Stimulated activated CD4-positive, alpha-beta T cell treated with anti-CD3 and anti-CD28 coated beads, TNF-alpha, amount 100 ng/mL, for 48 hours (primary cell): ENCODE data around the gene NDUFC2.
"Not testable (repeated sequence)": the region's sequence is repeated elsewhere in the genome, so short reads cannot be mapped to it uniquely, and the experiment has no call there.

Experiments
- DNase-seq, 3 donors: peaks; one replicate each; pipeline ENCODE4 v3.0.0-alpha.2; 2020; ENCODE audit warnings: low read depth in 3 of 3

The NDUFC2 gene

DNA sequence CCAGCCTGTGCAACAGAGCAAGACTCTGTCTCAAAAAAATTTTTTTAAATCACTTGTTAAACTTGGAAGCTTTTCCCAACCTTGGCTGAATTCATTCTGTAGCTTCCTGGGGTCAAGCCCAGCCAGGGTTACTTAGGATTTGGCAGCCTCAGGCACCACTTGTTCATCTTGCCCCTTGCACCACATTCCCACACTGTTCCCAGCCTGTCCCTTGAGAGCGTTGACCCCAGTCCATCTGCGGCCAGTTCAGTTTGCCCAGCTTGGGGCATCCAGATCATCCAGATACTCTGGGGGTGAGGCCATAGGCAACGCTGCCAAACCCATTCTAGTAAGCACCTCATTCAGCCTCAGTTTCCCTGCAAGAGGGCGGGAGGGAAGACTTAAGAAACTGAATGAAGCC is 24.7 kb downstream of the NDUFC2 start:
- no peak for DNase-seq

DNA sequence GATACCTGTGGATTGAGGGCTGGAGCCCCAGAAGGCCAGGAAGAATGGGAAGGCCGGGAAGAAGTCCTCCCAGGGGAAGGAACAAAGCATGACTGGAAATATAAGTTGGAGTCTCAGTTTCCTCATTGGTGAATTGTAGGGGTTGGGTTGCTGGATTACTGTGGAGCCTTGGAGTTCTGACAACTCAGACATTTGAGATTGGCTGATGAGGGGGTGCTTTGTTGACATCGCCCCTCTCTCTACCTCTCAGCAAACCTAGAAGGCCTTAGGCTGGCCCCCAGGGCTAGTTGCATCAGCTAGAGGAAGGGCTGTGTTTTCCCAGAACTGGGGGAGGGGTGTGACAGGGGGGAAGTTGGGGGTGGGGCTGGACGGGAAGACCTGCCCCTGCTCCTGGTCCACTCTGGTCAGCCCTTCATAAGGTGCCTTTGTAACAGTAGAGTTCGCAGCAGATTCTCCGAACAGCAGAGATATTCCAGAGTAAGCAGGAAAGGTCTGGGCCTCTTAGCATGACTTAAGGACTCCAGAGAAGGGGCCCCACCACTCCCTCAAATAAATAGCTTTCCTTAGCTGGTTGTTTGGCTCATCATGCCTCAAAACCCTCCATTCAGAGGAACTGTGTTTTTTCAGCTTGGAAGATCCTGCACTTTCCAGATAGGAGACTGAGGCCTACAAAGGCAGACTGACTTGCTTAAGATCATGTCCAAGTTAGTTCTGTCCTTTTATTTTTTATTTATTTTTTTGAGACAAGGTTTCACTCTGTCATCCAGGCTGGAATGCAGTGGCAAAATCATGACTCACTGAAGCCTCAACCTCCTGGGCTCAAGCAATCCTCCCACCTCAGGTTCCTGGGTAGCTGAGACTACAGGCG is 28.5 kb downstream of the NDUFC2 start:
- DNase-seq, result no peak

DNA sequence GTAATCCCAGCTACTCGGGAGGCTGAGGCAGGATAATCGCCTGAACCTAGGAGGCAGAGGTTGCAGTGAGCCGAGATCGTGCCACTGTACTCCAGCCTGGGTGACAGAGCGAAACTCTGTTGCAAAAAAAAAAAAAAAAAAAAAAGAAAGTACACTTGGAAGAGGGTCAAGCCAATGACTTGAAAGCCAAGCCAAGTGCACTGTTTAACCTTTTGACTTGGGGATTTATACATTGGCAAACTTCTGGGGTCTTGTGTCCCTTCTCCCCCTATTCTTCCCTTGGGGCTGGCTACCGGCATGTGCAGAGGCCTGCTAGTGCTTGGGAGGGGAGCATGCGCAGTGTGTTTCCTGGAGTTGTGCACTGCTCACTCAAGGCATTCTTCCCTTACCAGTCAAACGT is 30.3 kb downstream of the NDUFC2 start:
- no peak for DNase-seq

DNA sequence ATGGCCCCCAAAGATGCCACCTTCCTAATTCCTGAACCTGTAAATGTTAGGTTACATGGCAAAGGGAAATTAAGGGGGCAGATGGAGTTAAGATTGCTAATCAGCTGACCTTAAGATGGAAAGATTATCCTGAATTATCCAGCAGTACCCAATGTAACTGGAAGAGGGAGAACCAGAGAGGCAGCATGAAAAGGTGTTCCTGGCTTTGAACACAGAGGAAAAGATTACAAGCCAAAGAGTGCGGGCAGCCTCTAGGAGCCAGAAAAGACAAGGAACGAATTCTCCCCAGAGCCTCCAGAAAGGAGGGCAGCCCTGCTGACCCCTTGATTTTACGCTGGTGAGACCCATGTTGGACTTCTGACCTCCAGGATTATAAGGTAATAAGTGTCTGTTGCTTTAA is 31.1 kb downstream of the NDUFC2 start:
- no peak for DNase-seq

DNA sequence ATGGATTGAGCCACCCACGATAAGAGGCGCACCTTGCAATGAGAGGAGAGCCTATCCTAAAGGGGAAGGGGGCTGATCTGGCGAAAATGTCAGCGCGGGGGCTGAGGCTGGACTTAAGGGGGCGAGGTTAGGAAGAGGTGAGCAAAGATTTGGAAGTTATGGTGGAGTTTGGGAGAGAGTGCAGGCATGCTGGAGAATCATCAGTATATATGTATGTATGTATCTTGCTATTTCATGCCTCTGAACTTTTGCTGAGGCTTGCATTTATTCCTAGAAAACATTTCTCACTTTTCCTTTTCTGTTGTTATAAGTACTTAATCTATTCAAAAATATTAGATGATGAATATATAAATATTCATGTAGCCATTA is 33.2 kb downstream of the NDUFC2 start:
- no peak for DNase-seq

DNA sequence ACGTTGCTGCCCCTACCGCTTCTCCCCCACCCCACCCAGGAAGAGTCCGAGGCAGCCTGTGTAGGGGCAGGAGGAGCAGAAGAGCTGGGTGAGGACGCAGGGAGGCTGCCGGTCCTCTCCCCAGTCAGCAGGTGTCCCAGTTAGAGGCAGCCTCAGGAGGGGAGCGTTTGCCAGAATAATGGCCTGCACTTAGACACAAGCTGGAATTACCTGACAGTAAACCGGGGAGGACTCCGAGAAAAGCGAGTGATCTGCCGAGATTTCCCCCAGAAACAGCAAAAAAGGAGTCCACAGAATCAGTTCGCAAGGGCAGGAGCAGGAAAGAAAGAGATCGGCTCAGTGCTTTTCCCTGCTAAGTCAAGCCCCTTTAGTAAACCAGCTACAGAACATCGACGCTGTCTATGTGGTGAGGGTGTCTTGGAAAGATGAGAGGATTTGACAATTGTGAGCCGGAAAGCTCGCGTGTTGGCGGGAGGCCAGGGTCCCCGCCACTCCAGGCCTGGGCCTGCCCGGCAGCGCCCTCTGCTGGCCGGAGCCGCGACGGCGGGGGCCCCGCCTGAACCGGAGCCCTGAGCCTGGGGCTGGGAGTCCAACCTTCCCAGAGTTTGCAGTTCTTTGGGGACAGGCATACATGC is 33.7 kb downstream of the NDUFC2 start:
- DNase-seq, result peak; percentile 52 to 76 (median 67)

DNA sequence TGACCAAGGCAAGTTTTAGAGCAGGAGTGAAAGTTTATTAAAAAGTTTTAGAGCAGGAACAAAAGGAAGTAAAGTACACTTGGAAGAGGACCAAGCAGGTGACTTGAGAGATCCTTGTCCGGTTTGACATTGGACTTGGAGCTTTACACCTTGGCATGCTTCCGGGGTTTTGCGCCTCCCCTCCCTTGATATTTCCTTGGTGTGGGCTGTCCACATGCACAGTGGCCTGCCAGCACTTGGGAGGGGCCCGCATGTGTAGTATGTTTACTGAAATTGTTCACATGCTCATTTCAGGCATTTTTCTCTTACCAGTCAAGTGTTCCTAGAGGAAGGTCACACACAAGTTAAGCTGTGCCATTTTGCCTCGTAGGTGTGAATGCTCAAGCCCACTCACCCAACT is 35.0 kb downstream of the NDUFC2 start:
- DNase-seq, result no peak

DNA sequence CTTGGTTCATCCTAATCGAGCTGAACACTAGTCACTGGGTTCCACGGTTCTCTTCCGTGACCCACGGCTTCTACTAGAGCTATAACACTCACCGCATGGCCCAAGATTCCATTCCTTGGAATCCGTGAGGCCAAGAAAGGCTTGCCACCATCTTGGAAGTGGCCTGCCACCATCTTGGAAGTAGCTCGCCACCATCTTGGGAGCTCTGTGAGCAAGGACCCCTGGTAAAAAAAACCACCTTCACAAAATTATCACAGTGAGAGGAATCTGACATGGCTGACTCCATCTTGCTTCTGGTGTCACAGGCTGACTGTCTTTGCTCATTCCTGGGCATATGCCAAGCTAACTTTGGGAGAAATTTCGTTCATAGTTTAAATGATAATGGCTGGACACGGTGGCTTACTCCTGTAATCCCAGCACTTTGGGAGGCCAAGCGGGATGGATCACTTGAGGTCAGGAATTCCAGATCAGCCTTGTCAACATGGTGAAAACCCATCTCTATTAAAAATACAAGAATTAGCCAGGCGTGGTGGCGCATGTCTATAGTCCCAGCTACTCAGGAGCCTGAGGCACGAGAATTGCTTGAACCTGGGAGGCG is 37.7 kb downstream of the NDUFC2 start:
- no peak for DNase-seq

DNA sequence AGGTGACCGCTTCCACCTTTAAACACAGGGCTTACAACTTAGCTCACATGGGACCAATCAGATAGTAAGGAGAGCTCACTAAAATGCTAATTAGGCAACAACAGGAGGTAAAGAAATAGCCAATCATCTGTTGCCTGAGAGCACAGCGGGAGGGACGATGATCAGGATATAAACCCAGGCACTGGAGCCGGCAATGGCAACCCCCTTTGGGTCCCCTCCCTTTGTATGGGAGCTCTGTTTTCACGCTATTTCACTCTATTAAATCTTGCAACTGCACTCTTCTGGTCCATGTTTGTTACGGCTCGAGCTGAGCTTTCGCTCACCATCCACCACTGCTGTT is 38.3 kb downstream of the NDUFC2 start:
- DNase-seq, result not testable (repeated sequence)

DNA sequence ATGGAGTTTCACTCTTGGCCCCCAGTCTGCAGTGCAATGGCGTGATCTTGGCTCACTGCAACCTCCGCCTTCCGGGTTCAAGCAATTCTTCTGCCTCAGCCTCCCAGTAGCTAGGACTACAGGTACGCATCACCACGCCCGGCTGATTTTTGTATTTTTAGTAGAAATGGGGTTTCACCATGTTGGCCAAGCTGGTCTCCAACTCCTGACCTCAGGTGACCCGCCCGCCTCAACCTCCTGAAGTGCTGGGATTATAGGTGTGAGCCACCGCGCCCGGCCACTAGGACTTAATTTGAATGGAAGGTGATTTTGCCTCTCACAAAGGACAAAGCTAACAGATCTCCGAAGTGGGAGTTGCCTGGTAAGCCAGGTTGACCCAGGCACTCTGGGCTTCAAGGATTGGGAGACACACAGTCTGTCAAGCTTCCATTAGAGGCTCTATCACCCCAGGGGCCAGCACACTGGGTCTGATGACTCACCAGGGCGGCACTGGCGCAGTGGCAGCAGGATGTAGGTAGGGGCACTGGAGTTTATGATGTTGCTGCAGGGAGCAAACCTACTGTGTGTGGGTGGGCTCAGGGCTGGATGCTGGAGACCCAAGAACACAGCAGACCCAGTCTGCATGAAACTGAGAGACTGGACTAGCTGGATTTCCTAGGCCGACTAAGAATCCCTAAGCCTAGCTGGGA is 38.8 kb downstream of the NDUFC2 start:
- DNase-seq, result no peak

DNA sequence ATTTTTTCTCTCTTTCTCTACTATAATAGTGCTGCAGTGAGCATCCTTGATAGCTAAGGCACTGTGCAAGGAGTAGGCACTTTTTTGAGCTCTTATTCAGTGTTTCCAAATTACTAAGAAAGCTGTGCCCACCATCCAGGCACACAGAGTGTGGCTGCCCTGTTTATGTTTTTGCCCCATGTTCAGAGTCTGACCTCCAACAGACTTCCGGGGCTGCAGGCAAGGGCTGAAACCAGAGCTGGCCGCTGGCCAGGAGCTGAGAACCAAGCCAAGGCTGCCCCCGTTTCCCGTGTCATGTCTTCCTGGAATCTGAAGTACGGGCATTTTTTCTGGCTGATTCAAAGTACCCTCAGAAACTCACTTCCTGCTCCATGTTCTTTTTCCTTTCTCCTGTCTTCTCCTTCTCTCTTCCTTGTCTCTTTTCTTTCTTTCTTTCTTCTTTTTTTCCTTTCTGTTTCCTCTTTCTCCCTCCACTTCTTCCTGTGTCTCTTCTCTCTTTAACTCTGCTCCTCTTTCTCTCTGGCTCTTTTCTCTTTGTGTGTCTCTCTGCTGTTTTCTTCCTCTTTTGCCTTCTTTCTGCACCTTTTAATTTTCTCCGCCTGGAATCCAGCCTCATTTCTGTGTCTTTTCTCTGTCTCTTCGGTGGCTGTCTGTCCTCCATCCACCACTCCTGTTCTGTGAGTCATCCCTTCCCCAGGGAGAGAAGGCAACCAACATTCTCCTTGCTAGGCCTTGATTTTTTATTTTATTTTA is 39.6 kb downstream of the NDUFC2 start:
- DNase-seq, result peak in 1 of 3 donors; percentile 23

DNA sequence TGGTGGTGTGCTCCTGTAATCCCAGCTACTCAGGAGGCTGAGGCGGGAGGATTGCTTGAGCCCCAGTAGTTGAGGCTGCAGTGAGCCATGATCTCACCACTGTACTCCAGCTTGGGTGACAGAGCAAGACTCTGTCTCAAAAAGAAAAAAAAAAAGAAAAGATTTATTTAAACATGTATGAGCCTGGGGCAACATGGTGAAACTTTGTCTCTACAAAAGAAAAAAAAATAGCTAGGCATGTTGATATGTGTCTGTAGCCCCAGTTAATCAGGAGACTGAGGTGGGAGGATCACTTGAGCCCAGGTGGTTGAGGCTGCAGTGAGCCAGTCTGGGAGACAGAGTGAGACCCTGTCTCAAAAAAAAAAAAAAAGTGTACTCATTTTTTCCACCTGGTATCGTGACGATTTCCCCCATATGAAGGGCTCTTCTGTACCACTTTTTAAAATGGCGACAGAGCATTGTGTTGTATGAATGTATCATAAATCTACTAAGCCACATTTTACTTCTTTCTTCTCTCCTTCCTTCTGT is 40.2 kb downstream of the NDUFC2 start:
- DNase-seq, result no peak

DNA sequence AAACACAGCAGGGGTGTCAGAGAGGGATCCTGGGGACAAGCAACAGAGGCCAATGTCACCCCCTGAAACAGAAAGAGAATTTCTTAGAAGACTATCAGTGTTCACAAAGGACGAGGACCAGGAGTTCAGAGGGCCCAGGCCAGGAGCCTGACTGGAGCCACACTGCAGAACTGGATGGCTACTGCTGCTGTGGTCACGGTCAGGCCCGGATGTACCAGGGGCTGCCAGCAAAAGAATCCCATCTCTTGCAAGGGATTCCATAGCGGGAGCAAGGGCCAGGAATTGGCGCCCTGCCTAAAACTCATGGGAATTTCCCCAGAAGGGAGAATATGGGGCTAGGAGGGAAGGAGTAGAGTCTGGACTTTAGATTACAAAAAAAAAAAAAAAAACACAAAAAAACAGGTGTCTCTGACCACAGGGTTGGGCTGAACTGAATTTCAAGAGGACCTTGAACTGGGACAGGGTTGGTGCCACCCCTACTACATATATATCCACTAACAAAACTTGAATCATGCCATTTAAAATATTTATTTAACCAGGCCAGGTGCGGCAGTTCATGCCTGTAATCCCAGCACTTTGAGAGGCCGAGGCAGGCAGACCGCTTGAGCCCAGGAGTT is 40.9 kb downstream of the NDUFC2 start:
- DNase-seq, result no peak

DNA sequence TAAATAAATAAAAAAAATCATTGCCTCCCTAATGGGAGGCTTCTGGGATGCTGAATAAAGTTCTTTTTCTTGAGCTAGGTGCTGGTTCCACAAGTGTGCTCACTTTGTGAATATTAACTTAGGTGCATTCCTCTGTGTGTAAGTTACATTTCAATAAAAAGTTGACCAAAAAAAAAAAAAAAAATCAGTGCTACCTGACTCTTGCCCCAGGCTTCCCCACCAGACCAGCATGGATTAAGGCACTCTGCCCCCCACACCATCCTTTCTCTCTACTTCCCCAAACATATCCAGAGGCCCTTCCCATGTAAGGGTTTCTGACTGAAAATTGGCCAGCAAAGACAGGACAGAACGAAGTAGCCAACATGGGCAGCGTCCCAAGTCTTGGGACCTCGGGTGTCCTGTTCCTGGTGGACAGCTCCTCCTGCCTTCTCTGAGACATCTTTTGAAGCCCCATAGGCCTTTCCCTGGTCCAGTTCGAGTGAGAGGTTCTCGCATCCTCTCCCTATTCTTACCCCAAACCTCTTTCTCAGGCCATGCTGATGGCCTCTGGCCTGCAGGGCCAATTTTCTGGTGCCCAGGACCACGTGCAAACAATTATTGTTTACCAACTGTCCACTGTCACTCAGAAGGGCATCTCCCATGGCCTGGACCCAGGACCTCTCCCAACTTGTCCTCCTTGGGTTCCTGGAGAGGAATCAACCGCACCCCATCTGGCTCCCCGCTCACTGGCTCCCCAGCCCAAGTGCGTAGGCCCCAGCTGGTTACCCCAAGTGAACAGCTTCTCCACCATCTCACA is 41.6 kb downstream of the NDUFC2 start:
- DNase-seq, result no peak

DNA sequence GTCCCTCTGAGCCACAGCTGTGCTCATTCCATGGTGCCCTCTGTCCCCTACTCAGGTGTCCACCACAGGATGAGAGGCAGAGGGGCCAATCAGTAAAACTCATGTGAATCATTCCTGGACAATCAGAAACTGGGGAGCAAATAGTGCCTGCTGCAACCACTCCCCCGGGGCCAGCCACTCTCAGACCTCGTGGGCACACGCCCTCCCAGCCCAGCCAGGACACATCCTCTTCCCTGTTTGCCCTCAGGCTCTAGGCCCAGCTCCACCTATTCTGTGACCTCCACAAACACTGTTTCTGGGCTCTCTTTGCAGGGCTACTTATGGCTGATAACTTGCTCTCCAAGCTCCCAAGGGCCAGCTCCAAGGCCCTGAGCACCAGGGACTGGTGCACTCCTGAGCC is 42.6 kb downstream of the NDUFC2 start:
- DNase-seq, result no peak

DNA sequence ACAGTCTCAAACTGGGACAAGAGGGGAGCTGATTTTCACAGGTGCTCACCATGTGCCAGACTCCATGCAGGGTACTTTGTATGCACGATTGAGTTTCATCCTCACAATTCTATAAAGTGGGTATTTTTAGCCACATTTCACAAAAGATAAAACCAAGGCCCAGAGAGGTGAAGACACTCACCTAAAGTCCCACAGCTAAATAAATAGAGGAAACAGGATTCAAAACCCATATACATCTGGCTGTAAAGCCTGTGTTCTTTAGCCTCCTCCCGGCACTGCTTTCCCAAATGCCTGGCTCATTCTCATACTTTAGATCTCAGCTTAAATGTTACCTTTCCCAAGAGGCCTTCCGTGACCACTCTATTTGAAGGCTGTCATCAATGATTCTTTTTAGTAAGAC is 43.3 kb downstream of the NDUFC2 start:
- DNase-seq, result no peak

DNA sequence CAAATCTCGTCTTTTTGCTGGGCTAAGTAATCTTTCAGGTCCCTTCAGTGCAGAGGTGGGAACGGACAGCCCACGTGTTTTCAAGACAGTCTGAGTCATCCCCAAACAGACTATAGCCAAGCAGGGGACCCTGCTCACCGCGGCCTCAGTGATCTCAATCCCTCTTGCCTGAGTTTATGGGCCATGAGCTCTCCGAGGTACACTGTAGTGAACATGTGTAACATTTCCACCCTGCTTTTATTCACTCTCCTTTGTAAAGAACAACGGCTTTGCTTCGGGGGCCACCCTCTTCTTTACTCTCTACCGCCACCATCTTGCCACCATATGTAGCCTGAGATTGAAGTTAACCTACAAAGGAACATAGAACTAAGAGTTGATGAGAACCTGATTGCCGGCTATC is 45.0 kb downstream of the NDUFC2 start:
- DNase-seq, result no peak

DNA sequence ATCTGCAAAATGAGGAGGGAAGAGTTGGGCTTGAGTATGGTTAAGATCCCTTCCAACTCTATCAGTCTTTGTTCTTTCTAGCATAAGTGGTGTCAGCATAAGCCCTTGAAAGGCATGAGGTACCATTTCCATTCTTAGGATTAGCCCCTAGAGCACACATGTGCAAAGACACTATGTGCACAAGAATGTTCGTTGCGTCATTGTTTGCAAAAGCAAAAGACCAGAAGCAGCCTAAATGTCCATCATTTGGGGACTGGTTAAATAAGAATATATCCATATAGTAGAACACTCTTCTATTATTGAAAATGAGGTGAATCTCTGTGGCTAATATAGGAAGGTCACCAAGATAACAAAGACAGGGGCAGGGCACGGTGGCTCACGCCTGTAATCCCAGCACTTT is 46.6 kb downstream of the NDUFC2 start:
- DNase-seq, result no peak

DNA sequence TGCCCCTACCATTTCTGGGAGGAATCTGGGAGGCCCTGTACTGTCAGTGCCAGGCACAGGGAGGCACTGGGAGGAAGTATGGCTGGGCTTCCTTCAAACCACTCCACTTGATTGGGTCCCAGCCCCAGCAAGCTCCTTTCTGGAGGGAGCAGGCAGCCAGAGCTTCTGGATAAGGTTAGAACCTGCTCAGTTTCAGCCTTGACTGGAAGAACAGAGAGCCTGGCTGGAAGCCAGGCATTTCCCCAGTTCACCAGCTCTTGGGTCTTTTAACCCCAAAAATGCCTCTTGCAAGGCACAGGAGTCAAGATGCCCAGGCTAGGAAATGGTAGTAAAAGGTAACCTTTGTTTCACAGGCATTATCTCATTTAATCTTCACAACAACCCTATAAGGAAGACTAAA is 47.6 kb downstream of the NDUFC2 start:
- DNase-seq, result no peak

DNA sequence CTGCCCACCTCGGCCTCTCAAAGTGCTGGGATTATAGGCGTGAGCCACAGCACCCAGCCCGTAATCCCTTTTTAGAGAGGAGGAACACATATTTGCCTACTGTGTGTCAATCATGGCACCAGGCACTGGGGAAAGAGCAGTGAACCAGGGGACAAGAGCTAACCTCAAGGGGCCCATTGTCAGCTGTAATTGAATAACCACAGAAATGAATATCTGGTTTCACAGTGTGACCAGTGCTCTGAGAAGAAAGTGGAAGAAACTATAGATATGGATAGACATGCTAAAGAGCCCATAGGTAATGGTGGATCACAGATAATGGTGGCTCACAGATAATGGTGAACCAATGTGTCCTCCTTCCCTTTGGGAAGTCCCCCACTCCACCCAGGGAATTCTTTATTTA is 48.0 kb downstream of the NDUFC2 start:
- no peak for DNase-seq
